H1 (cell line): Measurements from ENCODE around the gene ZNF746. TPM values are rescaled to one million over a fixed set of nuclear protein-coding genes. Genes with fewer than 3 reads are reported as not detected.

ENCODE experiments used
- CHD7 ChIP-seq: fragments of 300-600 bp; sonication (generic); IDR thresholded peaks from 2 replicates; pipeline ENCODE4 v1.7.1; 2012; ENCODE audit warnings: low read length, moderate library complexity, mild to moderate bottlenecking, inconsistent platforms; ENCODE audit not compliant: insufficient replicate concordance
- polyA plus RNA-seq, 7 experiments: library from polyadenylated mRNA; depleted of rRNA in 3 of 7; stranded (reverse) in 5 of 7; unstranded in 2 of 7; fragments of >200 nt in 5 of 7; fragments of 200-250 nt in 2 of 7; gene quantifications; 1 replicate in 5 of 7; 2 replicates in 1 of 7; 4 replicates in 1 of 7; pipeline versions ENCODE4 v1.2.1 to v1.2.3, GENCODE V29; 2011 to 2013; ENCODE audit warnings: missing spikeins in 2 of 7, mixed read lengths in 2 of 7
- total RNA-seq: library from RNA; stranded (reverse); fragmentation: NEBNext Ultra II Directional; extraction: Animal tissue kit (Norgen Biotek cat#: 25700); gene quantifications from 2 replicates; pipeline ENCODE4 v1.2.1, GENCODE V29; 2021

The ZNF746 gene
- total and polyA plus RNA-seq, 2 of the 8 experiments (the other 6 are each of a cell fraction or from before 2014, with no cell fraction given) = 7.5 to 15.6 TPM

- no peak for TF ChIP-seq CHD7
- TF ChIP-seq, all 59 proteins: peak for 2
These were observed 49.5 kb upstream of the ZNF746 start (continued) for GRCh38 chr7:149547126-149547525.
